Left renal cortex interstitium (tissue), 4 donors: ENCODE results near the gene HELQ. TPM values are rescaled to one million over a fixed set of nuclear protein-coding genes. Genes with fewer than 3 reads are reported as not detected.
"Not testable (repeated sequence)": the region's sequence is repeated elsewhere in the genome, so short reads cannot be mapped to it uniquely, and the experiment has no call there.

Source experiments
- DNase-seq, 4 donors: peaks; one replicate each; pipeline ENCODE4 v3.0.0-alpha.2; 2013; ENCODE audit warnings: low read depth in 4 of 4, low spot score in 2 of 4, missing footprints in 1 of 4
- polyA plus RNA-seq, 4 donors: library from polyadenylated mRNA; unstranded; fragments of 120-200 nt; gene quantifications; one replicate each; pipeline ENCODE4 v1.2.1, GENCODE V29; 2013; ENCODE audit not compliant: insufficient read length in 4 of 4

The HELQ gene
- polyA plus RNA-seq, 4 donors, result 16.5 to 18.2 (median 17.5) TPM

DNA sequence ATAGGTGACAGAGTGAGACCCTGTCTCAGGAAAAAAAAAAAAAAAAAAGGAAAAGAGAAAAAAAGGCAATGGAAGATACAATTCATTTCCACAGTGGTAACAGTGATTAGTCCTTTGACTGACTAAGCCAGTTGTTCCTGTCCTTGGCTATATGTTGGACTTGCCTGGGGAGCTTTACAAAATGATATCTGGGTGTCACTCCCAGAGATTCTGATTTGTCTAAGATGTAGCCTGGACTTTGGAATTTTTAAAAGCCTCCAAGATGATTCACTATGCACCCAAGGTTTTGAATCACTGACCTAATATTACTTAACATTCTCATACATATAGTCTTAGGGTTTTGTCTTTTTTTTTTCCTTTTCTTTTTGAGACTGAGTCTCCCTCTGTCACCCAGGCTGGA lies 16.9 kb downstream of the HELQ start:
- no peak for DNase-seq

DNA sequence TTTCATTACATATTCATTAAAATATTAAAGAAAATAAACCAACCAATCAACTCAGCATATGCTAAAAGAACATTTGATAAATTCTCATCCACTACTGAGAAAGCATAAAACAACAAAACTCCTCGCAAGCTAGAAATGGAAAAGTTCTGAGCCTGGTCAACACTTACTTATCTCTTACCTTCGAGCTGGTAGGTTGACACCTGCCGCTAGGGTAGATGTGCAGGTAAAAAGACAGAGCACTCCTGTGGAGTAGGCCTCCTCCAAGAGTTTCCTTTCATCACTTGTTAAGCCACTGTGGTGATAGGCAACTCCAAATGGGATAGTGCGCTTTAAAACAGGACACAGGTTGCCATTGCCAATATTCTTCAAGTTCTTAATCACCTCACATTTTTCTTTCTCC lies 18.9 kb downstream of the HELQ start:
- DNase-seq, result no peak

DNA sequence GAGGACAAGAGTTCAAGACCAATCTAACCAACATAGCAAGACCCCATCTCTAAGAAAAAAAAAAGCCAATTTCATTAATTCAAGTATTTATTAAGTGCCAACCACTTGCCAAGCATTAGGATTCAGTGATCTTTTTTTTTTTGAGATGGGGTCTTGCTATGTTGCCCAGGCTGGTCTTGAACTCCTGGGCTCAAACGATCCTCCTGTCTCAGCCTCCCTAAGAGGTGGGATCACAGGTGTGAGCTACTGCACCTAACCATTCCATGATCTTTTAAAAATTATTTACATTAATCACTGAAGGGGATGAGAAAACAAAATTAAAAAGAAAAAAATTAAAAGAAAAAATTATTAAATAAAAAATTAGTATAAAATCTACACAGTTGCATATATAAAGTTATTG lies 24.4 kb downstream of the HELQ start:
- DNase-seq, result no peak

DNA sequence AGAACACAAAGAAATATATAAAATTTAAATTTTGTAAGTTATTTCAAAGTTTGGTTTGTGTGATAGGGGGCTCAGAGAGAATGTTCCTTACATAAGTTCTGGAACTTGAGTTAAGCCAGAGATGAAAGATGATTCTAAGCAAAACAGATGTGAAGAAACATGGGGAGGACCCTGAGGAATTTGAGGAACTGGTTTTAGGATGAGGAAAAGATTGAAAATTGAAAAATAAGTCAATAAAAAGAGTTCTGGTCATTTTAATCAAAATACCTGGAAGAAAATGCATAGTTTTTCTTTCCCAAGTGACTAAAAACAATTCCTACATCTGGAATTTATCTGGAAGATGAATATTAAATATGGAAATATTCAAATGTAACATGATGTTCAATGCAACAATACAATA lies 37.4 kb downstream of the HELQ start:
- DNase-seq, result no peak

DNA sequence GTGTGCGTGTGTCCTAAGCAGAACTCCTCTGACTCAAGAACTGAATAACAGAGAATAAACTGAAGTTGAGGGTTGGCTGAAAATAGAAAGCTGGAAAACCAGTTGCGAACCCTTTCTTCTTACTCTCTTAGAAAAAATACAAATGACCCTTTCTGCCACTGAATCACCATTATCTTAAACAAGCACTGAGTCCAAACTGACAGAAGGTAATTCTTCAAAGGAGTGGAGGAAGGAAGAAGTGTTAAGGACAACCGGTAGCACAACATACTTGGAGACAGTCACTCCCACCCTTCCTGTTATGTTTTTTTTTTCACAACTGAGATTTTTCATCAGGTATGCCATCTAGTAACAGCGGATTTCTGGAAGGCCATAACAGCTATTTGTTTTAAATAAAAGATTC lies 38.1 kb downstream of the HELQ start:
- no peak for DNase-seq

DNA sequence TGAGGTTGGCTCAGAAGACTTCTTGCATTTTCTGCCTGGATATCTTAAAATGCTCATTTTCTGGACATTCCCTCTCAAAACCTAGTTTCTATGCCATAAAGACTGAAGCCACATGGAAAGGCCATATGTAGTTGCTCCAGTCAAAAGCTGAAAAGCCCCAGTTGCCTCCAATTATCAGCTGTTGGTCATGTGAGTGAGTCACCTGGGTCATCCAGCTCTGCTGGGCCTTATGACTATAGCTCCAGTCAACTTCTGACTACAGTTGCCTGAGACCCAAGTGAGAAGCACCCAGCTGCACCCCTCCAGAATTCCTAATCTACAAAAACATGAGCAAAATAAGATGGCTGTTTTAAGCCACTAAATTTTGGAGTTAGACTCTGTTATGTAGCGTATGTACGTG lies 41.9 kb downstream of the HELQ start:
- DNase-seq, result no peak

DNA sequence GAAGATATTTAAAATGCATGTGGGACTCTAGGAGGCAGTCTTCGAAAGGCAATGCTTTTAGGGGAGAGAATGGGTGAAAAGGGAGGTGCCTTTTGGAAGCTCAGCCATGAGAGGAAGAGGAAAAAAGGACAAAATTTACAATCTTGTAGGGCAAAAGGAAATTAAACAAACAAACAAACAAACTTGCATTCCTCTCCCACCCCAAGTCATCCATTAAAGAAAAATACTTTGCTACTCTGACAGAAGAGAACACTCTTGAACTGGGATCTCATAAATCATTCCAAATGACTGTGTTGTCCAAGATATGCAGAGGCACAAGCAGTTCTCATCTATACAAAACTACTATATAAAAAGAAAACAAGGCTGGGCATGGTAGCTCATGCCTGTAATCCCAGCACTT lies 46.7 kb downstream of the HELQ start:
- DNase-seq, result peak; percentile 43 to 68 (median 54)

DNA sequence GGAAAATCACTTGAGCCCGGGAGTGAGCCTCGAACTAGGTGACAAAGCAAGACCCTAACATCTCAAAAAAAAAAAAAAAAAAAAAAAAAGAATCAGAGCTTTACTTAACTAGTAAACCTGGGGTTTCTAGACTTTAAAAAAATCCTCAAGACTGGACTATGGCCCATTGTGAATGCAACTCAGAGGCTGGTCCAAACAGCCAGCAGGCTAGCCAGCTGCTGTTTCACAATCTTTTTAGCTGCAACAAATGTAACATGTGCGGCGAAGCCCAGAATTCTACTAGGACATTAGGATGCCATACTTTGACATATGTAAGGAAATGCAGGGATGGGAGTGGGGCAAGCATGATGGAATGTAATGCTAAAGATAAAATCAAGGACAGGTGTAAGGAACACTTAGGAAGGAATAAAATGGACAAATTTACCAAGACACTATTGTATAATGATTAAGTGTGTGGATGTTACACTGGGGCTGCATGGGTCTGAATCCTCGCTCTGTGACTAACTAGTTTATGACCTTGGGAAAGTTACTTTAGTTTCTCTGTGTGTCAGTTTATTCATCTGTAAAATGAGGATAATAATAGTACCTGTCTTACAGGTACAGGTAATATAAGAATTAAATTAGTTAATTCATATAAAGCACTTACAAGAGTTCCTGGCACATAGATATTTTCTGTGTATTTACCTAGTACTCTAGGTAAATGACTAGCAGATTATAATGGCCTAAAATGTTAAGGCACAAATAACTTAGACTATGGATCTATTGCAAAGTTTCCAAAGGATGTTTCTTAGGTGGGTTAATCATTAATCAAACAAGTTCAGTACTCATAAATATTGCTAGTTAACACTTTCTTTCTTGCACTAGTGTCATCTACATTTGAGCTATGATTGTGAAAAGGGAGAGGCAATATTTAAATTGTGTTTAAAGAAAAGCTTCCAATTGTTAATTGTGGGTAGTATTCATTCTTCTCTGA lies 49.5 kb downstream of the HELQ start:
- DNase-seq, result no peak

DNA sequence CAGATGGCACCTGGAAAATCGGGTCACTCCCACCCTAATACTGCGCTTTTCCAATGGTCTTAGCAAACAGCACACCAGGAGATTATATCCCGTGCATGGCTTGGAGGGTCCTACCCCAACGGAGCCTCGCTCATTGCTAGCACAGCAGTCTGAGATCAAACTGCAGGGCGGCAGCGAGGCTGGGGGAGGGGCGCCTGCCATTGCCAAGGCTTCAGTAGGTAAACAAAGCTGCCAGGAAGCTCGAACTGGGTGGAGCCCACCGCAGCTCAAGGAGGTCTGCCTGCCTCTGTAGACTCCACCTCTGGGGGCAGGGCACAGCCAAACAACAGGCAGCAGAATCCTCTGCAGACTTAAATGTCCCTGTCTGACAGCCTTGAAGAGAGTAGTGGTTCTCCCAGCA lies 57.5 kb downstream of the HELQ start:
- DNase-seq, result not testable (repeated sequence)

DNA sequence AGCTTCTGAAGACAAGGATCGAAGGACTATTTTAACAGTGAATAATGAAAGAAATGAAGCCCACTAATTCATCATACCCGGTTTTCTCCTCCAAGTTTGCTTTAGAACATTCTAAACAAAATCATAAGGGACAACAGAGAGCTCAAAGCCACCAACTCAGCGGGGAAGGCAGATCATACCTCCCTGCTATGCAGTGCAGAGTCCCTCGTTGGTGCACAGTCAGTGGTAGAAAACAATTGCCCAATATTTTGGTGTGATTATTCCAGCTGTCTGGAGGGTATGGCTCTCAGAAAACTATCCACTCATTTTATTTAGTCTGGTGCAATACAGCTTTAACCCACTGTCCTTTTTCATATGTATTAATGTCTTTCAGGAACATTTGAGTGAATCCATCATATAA lies 61.7 kb downstream of the HELQ start:
- DNase-seq, result no peak

DNA sequence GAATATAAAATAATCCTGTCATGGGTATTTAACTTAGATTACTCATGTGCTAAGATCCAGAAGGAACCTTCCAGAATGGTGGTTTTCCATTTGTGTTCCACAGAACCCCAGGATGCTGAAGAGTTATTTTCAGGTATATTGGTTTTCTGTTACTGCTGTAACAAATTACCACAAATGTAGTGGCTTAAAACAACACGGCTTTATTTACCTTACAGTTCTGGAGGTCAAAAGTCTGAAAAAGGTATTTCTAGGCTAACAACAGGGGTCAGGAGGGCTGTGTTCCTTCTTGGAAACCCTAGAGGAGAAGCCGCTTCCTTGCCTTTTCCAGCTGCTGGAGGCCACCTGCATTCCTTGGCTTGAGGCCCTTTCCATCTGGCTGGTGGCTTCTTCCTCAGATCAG lies 63.1 kb downstream of the HELQ start:
- DNase-seq, result no peak

DNA sequence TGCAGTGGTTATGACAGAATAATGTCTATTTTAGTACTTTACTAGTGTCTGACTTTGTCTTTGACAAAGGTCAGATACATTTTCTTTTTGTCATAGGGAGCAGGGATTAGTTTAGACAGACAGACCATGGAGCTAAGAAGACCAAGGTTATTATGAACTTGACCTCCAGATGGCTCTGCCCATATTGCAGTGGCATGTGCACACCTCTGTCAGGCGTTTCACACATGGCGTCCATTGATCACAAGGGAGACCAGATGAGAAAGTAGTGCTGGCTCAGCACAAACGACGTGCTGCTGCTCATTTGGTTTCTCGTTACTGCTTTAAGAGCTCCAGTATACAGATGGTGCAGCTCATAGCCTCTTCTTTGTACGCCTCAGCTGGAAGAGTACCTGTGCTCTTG lies 64.7 kb downstream of the HELQ start:
- no peak for DNase-seq

DNA sequence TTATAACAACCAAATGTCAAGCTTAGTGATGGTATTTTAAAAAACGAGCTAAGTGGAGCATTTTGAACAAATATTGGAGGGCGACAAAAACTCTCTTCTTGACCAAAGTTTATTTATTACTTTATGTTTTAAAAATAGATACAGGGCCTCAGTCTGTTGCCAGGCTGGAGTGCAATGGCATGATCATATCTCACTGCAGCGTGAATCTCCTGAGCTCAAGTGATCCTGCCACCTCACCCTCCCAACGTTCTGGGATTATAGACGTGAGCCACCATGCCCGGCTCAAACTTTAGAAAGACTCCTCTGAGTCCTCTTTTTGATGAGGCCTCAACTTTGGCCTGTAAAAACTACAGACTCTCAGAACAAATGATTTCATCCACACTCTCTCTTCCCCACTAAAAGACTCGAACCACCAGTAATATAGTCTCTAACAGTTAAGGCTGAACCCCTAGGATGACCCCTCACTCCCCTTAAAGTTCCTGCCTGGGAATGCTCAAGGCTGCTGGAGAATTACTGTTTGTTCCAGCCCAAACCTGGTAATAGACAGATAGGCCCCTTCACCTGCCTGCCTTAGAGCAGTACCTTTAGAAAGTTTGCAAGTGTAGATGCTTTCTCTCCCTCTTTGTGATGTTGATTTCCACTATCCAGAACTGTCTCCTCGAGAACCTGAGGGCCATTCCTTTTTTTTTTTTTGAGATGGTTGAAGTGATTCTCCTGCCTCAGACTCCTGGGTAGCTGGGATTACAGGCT lies 65.7 kb downstream of the HELQ start:
- no peak for DNase-seq

DNA sequence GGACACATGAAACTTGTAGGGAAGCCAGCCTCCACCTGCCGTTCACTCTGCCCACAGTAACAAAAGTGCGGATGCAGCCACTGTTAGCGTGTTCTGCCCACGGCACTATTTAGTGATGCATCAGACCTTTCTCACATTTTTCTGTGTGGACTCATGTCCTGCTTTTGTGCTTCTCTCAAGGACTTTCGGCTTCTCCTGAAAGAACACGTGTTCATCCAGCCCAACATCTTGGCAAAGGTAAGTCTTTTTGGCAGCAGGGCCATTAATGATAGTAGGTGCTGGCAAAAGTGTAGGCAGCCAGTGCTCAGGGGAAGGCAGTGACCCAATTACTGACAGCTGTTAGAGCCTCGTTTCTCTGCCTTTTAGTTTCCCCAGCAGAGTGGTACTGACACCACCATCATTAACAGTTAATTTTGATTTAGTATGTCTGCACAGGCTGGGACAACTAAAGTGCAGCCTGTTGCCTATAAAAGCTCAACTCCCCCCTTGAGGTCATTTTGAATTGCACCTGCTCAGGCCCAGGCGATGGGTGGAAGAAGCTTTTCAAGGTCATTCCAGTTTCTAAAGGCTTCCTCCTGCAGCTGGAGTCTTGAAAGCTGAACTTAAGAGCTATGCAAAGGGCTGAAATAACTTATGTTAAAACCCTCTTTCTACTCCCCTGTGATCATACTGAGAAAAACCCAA lies 66.4 kb downstream of the HELQ start:
- no peak for DNase-seq

DNA sequence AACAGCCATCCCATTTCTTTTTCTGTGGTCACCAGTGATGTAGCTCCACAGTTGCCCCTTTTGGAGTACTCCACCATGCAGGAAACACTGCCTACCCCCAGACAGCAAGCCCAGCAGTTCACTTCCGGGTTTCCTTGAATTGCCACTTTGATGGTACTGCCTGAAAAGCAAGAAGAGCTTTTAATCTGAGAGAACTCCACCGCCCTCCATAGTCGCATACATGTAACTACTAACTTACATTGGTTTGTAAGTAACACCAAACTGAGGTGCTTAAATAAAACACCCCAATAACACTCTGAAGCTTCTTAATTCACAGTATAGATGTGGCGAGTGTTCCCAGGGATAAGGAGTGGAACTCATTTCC lies 67.3 kb downstream of the HELQ start:
- DNase-seq, result no peak

DNA sequence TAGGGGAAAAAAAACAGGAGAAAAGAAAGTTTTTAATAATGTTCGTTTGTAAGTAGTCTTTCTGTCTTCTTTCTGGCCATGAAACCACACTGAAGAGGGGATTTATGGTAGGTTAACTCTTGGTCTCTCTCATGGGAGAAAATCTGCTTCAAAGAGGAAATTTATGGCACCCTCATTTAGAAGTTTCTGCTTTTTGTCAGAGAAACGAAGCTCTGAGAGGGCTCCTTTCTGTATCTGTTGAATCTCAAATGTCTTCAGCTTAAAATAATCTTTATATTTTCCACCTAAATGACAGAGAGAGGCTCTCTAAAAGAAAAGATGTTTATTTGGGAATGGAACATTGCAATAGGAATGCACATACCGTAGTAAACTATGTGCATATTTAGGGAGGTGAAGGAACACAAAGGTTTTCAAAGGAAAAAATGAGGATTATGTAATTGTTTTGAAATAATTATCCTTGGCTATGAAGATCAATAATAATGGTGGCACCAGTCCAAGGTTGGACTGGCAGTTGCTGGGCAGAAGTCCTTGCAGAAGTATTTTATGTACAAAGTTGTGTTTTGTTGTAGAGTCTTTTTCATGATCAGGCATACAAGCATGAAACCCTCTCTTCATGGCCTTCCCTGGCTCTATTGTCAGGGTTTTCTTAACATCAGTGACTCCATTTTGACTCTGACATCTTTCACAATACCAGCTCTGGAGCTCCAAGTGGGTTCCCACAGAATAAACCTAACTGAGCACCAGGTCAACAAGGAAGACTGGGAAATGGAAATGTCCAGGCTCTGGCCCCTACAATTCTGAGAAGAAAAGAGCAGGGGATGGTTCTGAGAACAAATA lies 67.9 kb downstream of the HELQ start:
- no peak for DNase-seq

DNA sequence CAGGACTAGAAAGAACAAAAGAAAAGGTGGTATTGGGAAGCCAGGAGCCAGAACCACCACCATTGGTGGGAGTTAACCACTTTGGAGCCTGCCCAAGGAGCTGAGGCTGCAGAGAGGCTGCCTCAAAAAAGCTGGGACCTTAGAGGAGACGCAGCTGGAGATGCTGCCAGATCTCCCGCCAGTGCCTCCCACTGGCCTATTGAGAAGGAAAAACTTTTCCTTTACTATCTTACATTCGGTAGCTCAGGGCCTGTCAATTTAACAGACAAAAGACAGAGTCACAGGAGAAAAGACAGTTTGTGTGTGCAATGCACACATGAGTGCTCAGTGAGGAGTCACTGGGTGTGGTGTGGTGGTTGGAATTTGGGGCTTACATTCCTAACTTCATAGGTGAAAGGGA lies 68.6 kb downstream of the HELQ start:
- no peak for DNase-seq

DNA sequence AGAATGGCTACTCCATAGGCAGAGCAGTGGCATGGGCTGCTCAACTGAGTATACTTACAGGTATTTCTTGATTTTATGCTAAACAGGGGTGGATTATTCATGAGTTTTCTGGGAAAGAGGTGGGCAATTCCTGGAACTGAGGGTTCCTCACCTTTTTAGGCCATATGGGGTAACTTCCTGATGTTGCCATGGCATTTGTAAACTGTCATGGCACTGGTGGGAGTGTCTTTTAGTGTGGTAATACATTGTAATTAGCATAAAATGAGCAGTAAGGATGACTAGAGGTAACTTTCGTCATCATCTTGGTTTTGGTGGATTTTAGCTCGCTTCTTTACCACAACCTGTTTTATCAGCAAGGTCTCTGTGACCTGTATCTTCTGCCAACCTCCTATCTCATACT lies 72.8 kb downstream of the HELQ start:
- no peak for DNase-seq

DNA sequence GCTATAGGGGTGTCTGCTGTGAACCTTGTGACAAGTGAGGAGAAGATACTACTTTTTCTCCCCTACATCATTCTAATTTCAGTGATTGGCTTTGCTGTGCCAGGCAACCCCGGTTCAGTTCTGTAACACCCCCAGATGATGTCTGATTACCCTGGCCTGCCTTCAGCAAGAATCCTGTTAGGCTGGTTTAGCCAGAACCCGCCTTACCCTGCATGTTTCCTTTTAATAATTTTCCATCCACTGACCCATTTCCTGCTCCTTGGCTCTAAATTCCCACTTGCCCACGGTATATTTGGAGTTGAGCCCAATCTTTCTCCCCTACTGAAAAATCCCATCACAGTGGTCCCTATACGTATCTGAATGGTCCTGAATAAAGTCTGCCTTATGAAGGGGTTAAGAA lies 74.5 kb downstream of the HELQ start:
- DNase-seq, result no peak

DNA sequence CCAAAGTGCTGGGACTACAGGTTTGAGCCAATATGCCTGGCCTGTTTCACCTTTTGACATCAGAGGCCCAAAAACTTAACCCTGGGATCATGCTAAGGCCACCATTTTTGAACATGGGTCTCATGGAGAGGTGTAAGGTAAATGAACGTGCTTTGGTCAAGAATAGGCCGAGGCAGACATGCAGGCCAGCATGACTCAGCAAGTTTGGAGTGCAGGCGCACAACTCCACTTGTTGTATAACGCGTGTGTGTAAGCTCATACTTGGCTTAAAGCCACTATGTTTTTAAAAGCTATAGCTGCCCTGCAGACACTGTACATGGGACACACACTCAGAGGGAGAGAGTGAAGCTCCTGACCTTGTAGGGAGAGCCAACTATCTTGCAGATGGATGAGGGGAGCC lies 77.2 kb downstream of the HELQ start:
- DNase-seq, result no peak

DNA sequence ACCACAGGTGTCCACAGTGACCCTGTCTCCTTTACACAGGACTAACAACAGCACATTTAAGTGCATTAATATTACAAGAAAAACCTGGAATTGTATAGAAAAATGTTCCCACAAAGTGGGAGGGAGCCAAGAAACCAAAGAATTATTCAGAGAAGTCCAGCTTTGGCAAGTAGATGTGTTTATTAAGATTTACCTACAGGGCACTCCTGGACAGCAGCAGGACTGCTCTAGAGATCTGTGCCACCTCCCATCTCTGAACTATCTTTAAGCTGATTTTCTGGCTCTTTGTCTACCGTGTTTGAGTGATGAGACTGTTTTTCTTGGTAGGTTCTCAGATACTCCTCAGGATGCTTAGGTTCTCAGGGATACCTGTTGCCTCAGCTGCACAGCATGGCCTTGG lies 82.7 kb downstream of the HELQ start:
- DNase-seq, result no peak
